ENCODE data around the gene BIVM.
"Not testable (repeated sequence)": the region's sequence is repeated elsewhere in the genome, so short reads cannot be mapped to it uniquely, and the experiment has no call there.

Gene BIVM

GRCh38 chr13:102798581-102799425 is at the start of gene BIVM, which contains the start of gene POGLUT2:
TSS of gene BIVM (plus strand) at chr13:102799119. CDS start at chr13:102807268, 8,149 bp downstream.
TSS of gene POGLUT2 (minus strand) at chr13:102798976. CDS start at chr13:102798670, 306 bp downstream.
- in situ Hi-C loops (cut with MboI; ENCODE audit: low sequenced_read_pairs), result no loop called here

GRCh38 chr13:102751886-102752285 is 47.0 kb upstream of the BIVM start:
- in situ Hi-C loops (cut with MboI; ENCODE audit: low sequenced_read_pairs), result no loop called here

- in situ Hi-C loops (cut with MboI; ENCODE audit: low sequenced_read_pairs), result no loop called here
Observed at GRCh38 chr13:102757006-102757405, 41.9 kb upstream of the BIVM start.

DNA sequence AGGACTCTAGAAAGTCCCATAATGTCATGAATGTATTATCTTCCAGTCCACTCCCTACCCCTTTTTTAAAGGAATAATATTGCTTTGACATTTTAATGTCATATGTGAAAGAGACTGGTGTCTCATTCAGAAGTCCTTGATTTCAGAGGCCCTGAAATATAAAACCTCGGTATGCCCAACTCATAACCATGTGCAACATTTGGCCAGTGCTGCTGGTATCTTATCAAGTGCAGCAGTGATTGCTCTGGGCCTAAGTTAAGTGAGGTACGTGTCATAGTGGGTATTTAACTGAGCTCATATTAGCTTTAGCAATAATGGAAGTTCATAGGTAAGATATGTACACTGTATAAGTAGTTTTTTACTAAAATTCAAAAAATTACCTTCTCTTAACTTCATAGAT is 40.1 kb upstream of the BIVM start:
- in situ Hi-C loops (cut with MboI; ENCODE audit: low sequenced_read_pairs), result no loop called here

DNA sequence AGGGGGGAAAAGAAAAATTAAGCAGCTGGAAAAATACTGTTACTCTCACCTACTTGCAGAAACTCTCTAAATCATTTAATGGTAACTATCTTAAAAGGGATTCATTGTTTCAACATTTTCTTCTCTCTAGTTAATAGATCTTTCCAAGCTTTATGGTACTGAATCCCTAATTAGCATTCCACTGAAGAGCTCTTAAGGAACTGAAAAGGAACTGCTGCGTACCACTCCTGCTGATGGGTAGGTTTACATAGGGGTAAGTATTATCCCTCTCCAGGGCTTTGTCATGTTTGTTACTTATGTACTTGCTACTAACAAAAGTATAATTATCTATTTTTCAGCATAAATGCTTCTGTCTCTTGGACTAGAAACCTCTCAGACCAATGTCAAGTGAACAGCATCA is 37.8 kb upstream of the BIVM start:
- in situ Hi-C loops (cut with MboI; ENCODE audit: low sequenced_read_pairs), result no loop called here

DNA sequence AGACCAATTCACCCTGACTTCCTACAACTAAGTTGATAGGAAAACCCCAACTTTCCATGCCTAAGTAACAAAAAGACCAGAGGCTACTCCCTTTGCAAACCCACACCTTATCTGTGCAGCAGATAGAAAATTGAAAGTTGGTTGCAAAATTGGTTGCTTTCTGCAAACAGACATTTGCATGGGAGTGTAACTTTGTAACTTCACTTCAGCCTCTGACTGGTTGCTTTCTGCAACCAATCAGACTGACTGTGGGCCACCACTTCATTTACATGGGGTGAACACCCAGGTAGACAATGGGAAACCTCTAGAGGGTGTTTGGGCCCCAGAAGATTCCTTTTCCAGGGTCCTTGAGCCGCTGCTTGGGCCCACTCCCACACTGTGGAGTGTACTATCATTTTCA is 35.2 kb upstream of the BIVM start:
- in situ Hi-C loops (cut with MboI; ENCODE audit: low sequenced_read_pairs), result no loop called here

GRCh38 chr13:102768909-102769308 is 30.0 kb upstream of the BIVM start:
- in situ Hi-C loops (cut with MboI; ENCODE audit: low sequenced_read_pairs), result no loop called here

GRCh38 chr13:102769679-102770078 is 29.2 kb upstream of the BIVM start:
- in situ Hi-C loops (cut with MboI; ENCODE audit: low sequenced_read_pairs), result loop anchor here (10.0 kb wide), 1 partner anchor 75 kb away; the partner anchor contains the start of gene ERCC5

DNA sequence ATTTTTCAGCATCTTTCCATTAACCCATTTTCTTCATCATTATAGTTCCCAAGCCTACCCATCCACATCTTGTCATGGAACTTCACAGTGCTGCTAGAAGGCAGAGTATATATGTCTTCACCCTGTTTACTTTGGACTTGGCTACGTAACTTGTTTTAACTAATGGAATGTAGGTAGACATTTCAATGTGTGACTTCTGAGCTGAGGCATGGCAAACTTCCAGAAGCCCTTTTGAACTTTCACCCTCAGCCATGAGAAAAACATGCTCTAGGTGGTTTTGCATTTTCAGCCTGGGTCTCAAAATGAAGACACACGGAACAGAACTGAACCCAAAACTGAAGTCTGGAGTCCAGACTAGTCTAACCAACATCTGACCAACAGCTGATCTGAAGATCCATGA is 28.5 kb upstream of the BIVM start:
- in situ Hi-C loops (cut with MboI; ENCODE audit: low sequenced_read_pairs), result loop anchor here (10.0 kb wide), 1 partner anchor 74 kb away; the partner anchor contains the start of gene ERCC5

GRCh38 chr13:102771298-102772041 is 27.4 kb upstream of the BIVM start:
- in situ Hi-C loops (cut with MboI; ENCODE audit: low sequenced_read_pairs), result loop anchor here (10.0 kb wide), 1 partner anchor 73 kb away; the partner anchor contains the start of gene ERCC5

GRCh38 chr13:102772042-102772425 is 26.9 kb upstream of the BIVM start:
- in situ Hi-C loops (cut with MboI; ENCODE audit: low sequenced_read_pairs), result loop anchor here (10.0 kb wide), 1 partner anchor 73 kb away; the partner anchor contains the start of gene ERCC5

GRCh38 chr13:102773441-102774213 is 25.3 kb upstream of the BIVM start, which contains the start of gene TEX30:
TSS of gene TEX30 (minus strand) at chr13:102773786. CDS start at chr13:102770026, 3,760 bp downstream.
- in situ Hi-C loops (cut with MboI; ENCODE audit: low sequenced_read_pairs), result loop anchor here (10.0 kb wide), 1 partner anchor 71 kb away; the partner anchor contains the start of gene ERCC5

GRCh38 chr13:102774214-102774568 is 24.7 kb upstream of the BIVM start:
- in situ Hi-C loops (cut with MboI; ENCODE audit: low sequenced_read_pairs), result loop anchor here (10.0 kb wide), 1 partner anchor 71 kb away; the partner anchor contains the start of gene ERCC5

- in situ Hi-C loops (cut with MboI; ENCODE audit: low sequenced_read_pairs), result loop anchor here (10.0 kb wide), 1 partner anchor 70 kb away; the partner anchor contains the start of gene ERCC5
Observed at GRCh38 chr13:102774591-102775520, 24.1 kb upstream of the BIVM start.

DNA sequence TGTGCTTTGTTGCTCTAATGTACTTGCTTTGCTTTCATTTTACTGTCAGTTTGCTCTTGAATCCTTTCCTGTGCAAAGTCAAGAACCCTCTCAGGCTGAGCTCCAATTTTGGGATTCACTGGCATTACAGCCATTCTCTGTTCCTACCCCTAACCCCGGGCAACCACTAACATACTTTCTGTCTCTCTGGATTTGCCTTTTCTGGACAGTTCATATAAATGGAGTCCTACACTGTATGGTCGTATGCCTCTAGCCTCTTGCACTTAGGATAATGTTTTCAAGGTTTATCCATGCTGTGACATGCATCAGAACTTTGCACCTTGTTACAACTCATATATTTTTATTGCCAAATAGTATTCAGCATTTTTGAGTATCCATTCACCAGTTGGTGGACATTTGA is 22.6 kb upstream of the BIVM start:
- in situ Hi-C loops (cut with MboI; ENCODE audit: low sequenced_read_pairs), result loop anchor here (10.0 kb wide), 1 partner anchor 69 kb away; the partner anchor contains the start of gene ERCC5

- in situ Hi-C loops (cut with MboI; ENCODE audit: low sequenced_read_pairs), result loop anchor here (10.0 kb wide), 1 partner anchor 67 kb away; the partner anchor contains the start of gene ERCC5
Observed at GRCh38 chr13:102777736-102778135, 21.2 kb upstream of the BIVM start.

GRCh38 chr13:102779436-102780159 is 19.3 kb upstream of the BIVM start:
- in situ Hi-C loops (cut with MboI; ENCODE audit: low sequenced_read_pairs), result loop anchor here (10.0 kb wide), 1 partner anchor 65 kb away; the partner anchor contains the start of gene ERCC5

DNA sequence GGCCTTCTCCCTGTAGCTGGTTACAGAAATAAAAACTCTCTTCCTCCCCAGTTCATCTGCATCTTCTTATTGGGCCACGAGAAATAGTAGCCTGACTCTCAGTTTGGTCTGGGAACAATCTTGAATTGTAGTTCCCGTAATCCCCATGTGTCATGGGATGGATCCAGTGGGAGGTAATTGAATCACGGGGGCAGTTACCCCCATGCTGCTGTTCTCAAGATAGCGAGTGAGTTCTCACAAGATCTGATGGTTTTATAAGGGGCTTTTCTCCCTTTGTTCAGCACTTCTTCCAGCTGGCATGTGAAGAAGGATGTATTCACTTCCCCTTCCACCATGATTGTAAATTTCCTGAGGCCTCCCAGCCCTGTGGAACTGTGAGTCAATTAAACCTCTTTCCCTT is 18.3 kb upstream of the BIVM start:
- in situ Hi-C loops (cut with MboI; ENCODE audit: low sequenced_read_pairs), result not testable (repeated sequence)

DNA sequence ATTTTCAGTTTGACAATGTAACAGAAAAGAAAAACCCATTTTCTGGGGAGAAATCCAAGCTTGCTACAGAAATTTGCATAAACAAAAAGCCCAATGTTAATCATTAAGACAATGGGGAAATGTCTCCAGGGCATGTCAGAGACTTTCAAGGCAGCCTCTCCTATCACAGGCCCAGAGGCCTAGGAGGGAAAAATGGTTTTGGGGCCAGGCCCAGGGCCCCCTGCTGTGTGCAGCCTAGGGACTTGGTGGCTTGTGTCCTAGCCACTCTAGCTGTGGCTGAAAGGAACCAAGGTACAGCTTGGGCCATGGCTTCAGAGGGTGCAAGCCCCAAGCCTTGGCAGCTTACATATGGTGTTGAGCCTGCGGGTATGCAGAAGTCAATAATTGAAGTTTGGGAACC is 17.3 kb upstream of the BIVM start:
- in situ Hi-C loops (cut with MboI; ENCODE audit: low sequenced_read_pairs), result no loop called here
